ENCODE measurements around the gene BICD1. TPM values are rescaled to one million over a fixed set of nuclear protein-coding genes. Genes with fewer than 3 reads are reported as not detected.

BICD1 gene
- total RNA-seq, 1 experiment from 2014 or later: 9.2 TPM

DNA sequence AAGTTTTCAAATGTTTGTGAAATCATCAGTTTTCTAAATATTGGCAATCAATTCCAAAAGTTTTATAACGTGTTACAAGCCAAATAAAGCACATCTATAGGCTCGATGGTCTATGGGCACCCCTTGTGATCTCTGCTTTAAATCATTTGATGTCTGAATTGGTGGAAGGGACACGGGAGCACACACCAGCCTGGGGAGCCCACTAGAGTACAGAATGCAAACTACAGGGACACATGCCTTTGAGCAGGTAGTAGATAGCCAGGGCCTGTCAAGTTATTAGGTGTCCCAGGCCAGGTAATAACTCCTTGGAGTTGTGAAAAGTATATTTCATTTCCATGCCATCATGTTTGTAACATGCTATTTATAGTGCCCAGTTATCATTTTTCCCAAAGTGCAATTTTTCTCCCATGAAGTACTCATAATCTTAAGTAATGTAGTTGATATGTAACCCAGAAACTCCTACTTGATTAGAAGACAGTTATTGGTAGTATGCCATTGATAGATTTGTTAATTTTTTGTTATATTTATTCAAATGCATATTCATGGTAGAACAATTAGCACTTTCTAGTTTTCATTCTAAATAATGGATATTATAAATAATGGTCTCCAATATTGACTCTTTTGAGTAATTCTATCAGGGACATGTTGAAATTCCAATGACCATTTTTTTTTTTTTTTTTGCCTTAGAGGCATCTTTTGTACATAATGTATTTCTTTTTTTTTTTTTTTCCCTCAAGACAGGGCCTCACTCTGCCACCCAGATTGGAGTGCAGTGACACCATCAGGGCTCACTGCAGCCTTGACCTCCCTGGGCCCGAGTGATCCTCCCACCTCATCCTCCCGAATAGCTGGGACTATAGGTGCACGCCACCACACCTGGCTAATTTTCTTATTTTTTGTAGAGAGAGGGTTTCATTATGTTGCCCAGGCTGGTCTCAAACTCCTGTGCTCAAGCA lies 195.8 kb downstream of the BICD1 start:
- CTCF ChIA-PET: no interaction called here
- no peaks in the 10 kb centered on the region for H3K9me3 ChIP-seq (ENCODE audit: low read length)

DNA sequence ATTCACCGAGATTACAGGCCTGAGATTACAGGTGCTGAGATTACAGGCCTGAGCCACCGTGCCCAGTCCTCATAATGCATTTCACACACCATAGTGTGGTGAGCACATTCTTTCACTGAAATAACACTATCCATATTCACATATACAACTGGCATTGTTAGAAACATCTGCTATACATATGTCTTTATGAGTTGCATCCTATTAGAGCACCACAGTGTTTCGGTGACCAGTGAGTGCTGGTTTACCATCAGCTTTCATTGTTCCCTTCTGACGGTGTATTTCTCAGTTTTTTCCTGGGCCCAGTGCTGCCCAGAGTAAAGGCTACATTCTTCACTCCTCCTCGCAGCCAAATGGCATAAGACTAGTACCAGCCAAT lies 196.5 kb downstream of the BICD1 start:
- Histone ChIP-seq H3K27ac (ENCODE audit: low read length) (no peak overlapping the region), H3K9ac (ENCODE audit: low read length) (no peak overlapping the region), H3K4me3 (ENCODE audit: low read length) (no peak overlapping the region), H2AFZ (ENCODE audit: low read length) (no peak overlapping the region), H3K36me3 (ENCODE audit: low read depth, low read length) (no peaks in the 10 kb centered on the region), H3K9me3 (ENCODE audit: low read length) (no peaks in the 10 kb centered on the region), H3K4me2 (ENCODE audit: low read length) (no peak overlapping the region), H4K20me1 (ENCODE audit: low read length) (no peaks in the 10 kb centered on the region), H3K4me1 (ENCODE audit: insufficient read depth, low read length) (no peaks in the 10 kb centered on the region), H3K9me2 (replicated peaks; ENCODE audit: low read length) (no peaks in the 10 kb centered on the region), H3K79me2 (ENCODE audit: low read length) (no peaks in the 10 kb centered on the region), H3K27me3 (ENCODE audit: low read length) (no peaks in the 10 kb centered on the region), H3F3A (ENCODE audit: low read length, unreplicated experiment) (no peaks in the 10 kb centered on the region)
- TF ChIP-seq, protein P1, sequence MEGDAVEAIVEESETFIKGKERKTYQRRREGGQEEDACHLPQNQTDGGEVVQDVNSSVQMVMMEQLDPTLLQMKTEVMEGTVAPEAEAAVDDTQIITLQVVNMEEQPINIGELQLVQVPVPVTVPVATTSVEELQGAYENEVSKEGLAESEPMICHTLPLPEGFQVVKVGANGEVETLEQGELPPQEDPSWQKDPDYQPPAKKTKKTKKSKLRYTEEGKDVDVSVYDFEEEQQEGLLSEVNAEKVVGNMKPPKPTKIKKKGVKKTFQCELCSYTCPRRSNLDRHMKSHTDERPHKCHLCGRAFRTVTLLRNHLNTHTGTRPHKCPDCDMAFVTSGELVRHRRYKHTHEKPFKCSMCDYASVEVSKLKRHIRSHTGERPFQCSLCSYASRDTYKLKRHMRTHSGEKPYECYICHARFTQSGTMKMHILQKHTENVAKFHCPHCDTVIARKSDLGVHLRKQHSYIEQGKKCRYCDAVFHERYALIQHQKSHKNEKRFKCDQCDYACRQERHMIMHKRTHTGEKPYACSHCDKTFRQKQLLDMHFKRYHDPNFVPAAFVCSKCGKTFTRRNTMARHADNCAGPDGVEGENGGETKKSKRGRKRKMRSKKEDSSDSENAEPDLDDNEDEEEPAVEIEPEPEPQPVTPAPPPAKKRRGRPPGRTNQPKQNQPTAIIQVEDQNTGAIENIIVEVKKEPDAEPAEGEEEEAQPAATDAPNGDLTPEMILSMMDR (conservative IDR thresholded peaks at IDR 0.05; ENCODE audit: low read depth, low read length): no peak
- no peak for TF ChIP-seq EZH2phosphoT487 (IDR thresholded peaks at IDR 0.05; ENCODE audit: borderline replicate concordance, low read length)
- TF ChIP-seq EZH2 (IDR thresholded peaks at IDR 0.05; ENCODE audit: low read length, unreplicated experiment): no peak
- no TSS peak for BruUV-seq (replicated peaks)
- ChIA-PET CTCF (no interaction called here), POLR2A (ENCODE audit: unreplicated experiment) (no interaction called here)
- ATAC-seq: no peak
- intact Hi-C loops (cut with micrococcal nuclease): loop anchor here (2.0 to 10.0 kb wide), 3 partner anchors 118 to 620 kb away; no protein-coding TSS in a partner anchor
- no peak for DNase-seq

More for the DNA sequence above, 195.8 kb downstream of the BICD1 start:
- Histone ChIP-seq H3K27ac (ENCODE audit: low read length) (no peak overlapping the region), H3K9ac (ENCODE audit: low read length) (no peak overlapping the region), H4K20me1 (ENCODE audit: low read length) (no peaks in the 10 kb centered on the region), H3K79me2 (ENCODE audit: low read length) (no peaks in the 10 kb centered on the region), H2AFZ (ENCODE audit: low read length) (no peak overlapping the region), H3K4me2 (ENCODE audit: low read length) (no peak overlapping the region), H3K9me2 (replicated peaks; ENCODE audit: low read length) (no peaks in the 10 kb centered on the region), H3K4me1 (ENCODE audit: insufficient read depth, low read length) (no peaks in the 10 kb centered on the region), H3K4me3 (ENCODE audit: low read length) (no peak overlapping the region), H3K36me3 (ENCODE audit: low read depth, low read length) (no peaks in the 10 kb centered on the region), H3K27me3 (ENCODE audit: low read length) (no peaks in the 10 kb centered on the region), H3F3A (ENCODE audit: low read length, unreplicated experiment) (no peaks in the 10 kb centered on the region)
- BruUV-seq (replicated peaks): no TSS peak
- intact Hi-C loops (cut with micrococcal nuclease): loop anchor here (2.0 to 10.0 kb wide), 3 partner anchors 118 to 620 kb away; no protein-coding TSS in a partner anchor
- peak; percentile 58 for DNase-seq
- TF ChIP-seq, protein P1 (conservative IDR thresholded peaks at IDR 0.05; ENCODE audit: low read depth, low read length): peak; percentile 68
- TF ChIP-seq EZH2 (IDR thresholded peaks at IDR 0.05; ENCODE audit: low read length, unreplicated experiment) (no peak), EZH2phosphoT487 (IDR thresholded peaks at IDR 0.05; ENCODE audit: borderline replicate concordance, low read length) (no peak)
- peak; percentile 76 for ATAC-seq
- POLR2A ChIA-PET (ENCODE audit: unreplicated experiment): no interaction called here

DNA sequence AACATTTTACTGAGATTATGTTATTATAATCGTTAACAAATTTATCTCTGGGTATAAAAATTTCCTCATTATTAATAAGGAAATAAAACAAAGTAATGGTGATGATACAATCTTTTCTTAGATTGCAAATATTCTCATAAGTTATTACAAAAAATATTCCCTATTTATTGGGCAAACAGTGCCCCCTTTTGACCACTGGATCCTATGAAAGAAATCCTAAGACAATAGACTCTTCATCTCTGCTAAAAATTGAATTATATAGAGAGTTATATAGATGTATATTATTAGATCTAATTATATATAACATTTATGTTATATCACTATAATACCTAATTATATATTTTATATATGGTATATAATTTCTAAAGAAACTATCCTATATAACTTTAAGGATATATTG lies 198.5 kb downstream of the BICD1 start:
- no peaks in the 10 kb centered on the region for H3F3A ChIP-seq (ENCODE audit: low read length, unreplicated experiment)
- no peaks in the 10 kb centered on the region for H3K9me3 ChIP-seq (ENCODE audit: low read length)
- no peaks in the 10 kb centered on the region for H3K27me3 ChIP-seq (ENCODE audit: low read length)
- H3K4me1 ChIP-seq (ENCODE audit: insufficient read depth, low read length): no peaks in the 10 kb centered on the region
- H4K20me1 ChIP-seq (ENCODE audit: low read length): no peaks in the 10 kb centered on the region
- no peak overlapping the region for H3K4me3 ChIP-seq (ENCODE audit: low read length)
- TF ChIP-seq, protein P1 (conservative IDR thresholded peaks at IDR 0.05; ENCODE audit: low read depth, low read length): no peak
- TF ChIP-seq EZH2phosphoT487 (IDR thresholded peaks at IDR 0.05; ENCODE audit: borderline replicate concordance, low read length) (no peak), EZH2 (IDR thresholded peaks at IDR 0.05; ENCODE audit: low read length, unreplicated experiment) (no peak)
- no TSS peak for BruUV-seq (replicated peaks)
- H3K9ac ChIP-seq (ENCODE audit: low read length): no peak overlapping the region
- no peak overlapping the region for H2AFZ ChIP-seq (ENCODE audit: low read length)
- intact Hi-C loops (cut with micrococcal nuclease): loop anchor here (10.0 kb wide), 1 partner anchor 120 kb away; no protein-coding TSS in a partner anchor
- H3K4me2 ChIP-seq (ENCODE audit: low read length): no peak overlapping the region
- H3K79me2 ChIP-seq (ENCODE audit: low read length): no peaks in the 10 kb centered on the region
- no peak for DNase-seq
- POLR2A ChIA-PET (ENCODE audit: unreplicated experiment): no interaction called here
- ATAC-seq: no peak
- CTCF ChIA-PET: no interaction called here
- no peaks in the 10 kb centered on the region for H3K9me2 ChIP-seq (replicated peaks; ENCODE audit: low read length)
- H3K36me3 ChIP-seq (ENCODE audit: low read depth, low read length): no peaks in the 10 kb centered on the region
- H3K27ac ChIP-seq (ENCODE audit: low read length): no peak overlapping the region
